CD14-positive monocyte (primary cell): ENCODE measurements around the gene MCFD2. TPM values are rescaled to one million over a fixed set of nuclear protein-coding genes. Genes with fewer than 3 reads are reported as not detected.

Source experiments
- DNase-seq, 3 donors: peaks; one replicate each; pipeline ENCODE4 v3.0.0-alpha.2; 2011 to 2022
- H2AFZ ChIP-seq: 2 replicates; pipeline ENCODE4 v1.6.0; 2012; ENCODE audit warnings: mild to moderate bottlenecking, low read depth, low read length, inconsistent platforms; ENCODE audit not compliant: insufficient read depth, poor library complexity, severe bottlenecking
- H3K27ac ChIP-seq, 2 donors: 1 replicate in 1 of 2; 2 replicates in 1 of 2; pipeline ENCODE4 v1.5.1; 2012 to 2013; ENCODE audit warnings: low read length in 2 of 2, control low read depth in 1 of 2, inconsistent platforms in 1 of 2, low read depth in 1 of 2, mild to moderate bottlenecking in 1 of 2
- H3K27me3 ChIP-seq, 2 donors: one replicate each; pipeline versions ENCODE4 v1.6.0 to v1.6.1; 2011 to 2013; ENCODE audit warnings: low read length in 2 of 2; ENCODE audit not compliant: control insufficient read depth in 2 of 2, insufficient read depth in 2 of 2
- H3K36me3 ChIP-seq, 2 donors: replicated peaks in 1 of 2; 1 replicate in 1 of 2; 2 replicates in 1 of 2; pipeline versions ENCODE4 v1.5.1 to v1.6.1; 2012 to 2013; ENCODE audit warnings: low read length in 2 of 2, control low read depth in 1 of 2, inconsistent platforms in 1 of 2, mild to moderate bottlenecking in 1 of 2; ENCODE audit not compliant: insufficient read depth in 2 of 2, control insufficient read depth in 1 of 2
- H3K4me1 ChIP-seq, 2 donors: 1 replicate in 1 of 2; 2 replicates in 1 of 2; pipeline versions ENCODE4 v1.5.1 to v1.6.1; 2012 to 2013; ENCODE audit warnings: low read length in 2 of 2, control low read depth in 1 of 2, inconsistent platforms in 1 of 2, mild to moderate bottlenecking in 1 of 2, moderate library complexity in 1 of 2; ENCODE audit not compliant: insufficient read depth in 2 of 2, control insufficient read depth in 1 of 2
- H3K4me2 ChIP-seq: replicated peaks from 2 replicates; pipeline ENCODE3; 2012; ENCODE audit warnings: low read length, moderate library complexity, mild to moderate bottlenecking; ENCODE audit not compliant: poor library complexity, severe bottlenecking; ENCODE audit errors: extremely low read depth
- H3K4me3 ChIP-seq, 3 experiments: fragments of 200-600 bp in 1 of 3; sonication (generic) in 1 of 3; replicated peaks in 1 of 3; 1 replicate in 2 of 3; 2 replicates in 1 of 3; pipeline ENCODE4 v1.5.1; 2011 to 2013; ENCODE audit warnings: low read length in 3 of 3, mild to moderate bottlenecking in 3 of 3, control low read depth in 2 of 3, low read depth in 2 of 3, inconsistent platforms in 1 of 3, moderate library complexity in 1 of 3
- H3K79me2 ChIP-seq: 2 replicates; pipeline ENCODE4 v1.6.0; 2012; ENCODE audit warnings: mild to moderate bottlenecking, control low read depth, inconsistent platforms, low read length, moderate library complexity; ENCODE audit not compliant: insufficient read depth
- H3K9ac ChIP-seq: 2 replicates; pipeline ENCODE4 v1.6.0; 2017; ENCODE audit warnings: low read length, mild to moderate bottlenecking; ENCODE audit not compliant: insufficient read depth, poor library complexity, severe bottlenecking
- H3K9me3 ChIP-seq, 2 donors: replicated peaks in 1 of 2; 1 replicate in 1 of 2; 2 replicates in 1 of 2; pipeline versions ENCODE4 v1.5.1 to v1.6.1; 2012 to 2013; ENCODE audit warnings: low read length in 2 of 2, control low read depth in 1 of 2; ENCODE audit not compliant: control insufficient read depth in 1 of 2, insufficient read depth in 1 of 2
- H4K20me1 ChIP-seq: 2 replicates; pipeline ENCODE4 v1.6.0; 2012; ENCODE audit warnings: mild to moderate bottlenecking, low read length, control low read depth, moderate library complexity; ENCODE audit not compliant: insufficient read depth
- H3K27ac Mint-ChIP-seq, 7 donors: one replicate each; pipeline ENCODE4 v1.8.0; 2020; ENCODE audit warnings: mild to moderate bottlenecking in 7 of 7, mixed read lengths in 7 of 7, moderate library complexity in 6 of 7, inconsistent platforms in 2 of 7
- H3K27me3 Mint-ChIP-seq, 3 donors: one replicate each; pipeline ENCODE4 v1.8.0; 2021 to 2022; ENCODE audit warnings: low read depth in 3 of 3, mild to moderate bottlenecking in 3 of 3, mixed read lengths in 3 of 3, moderate library complexity in 3 of 3, inconsistent platforms in 1 of 3
- H3K36me3 Mint-ChIP-seq, 2 donors: one replicate each; pipeline ENCODE4 v1.8.0; 2020; ENCODE audit warnings: mixed read lengths in 2 of 2, inconsistent platforms in 1 of 2, mild to moderate bottlenecking in 1 of 2
- H3K4me1 Mint-ChIP-seq: one replicate; pipeline ENCODE4 v1.8.0; 2020; ENCODE audit warnings: mild to moderate bottlenecking, mixed read lengths
- H3K4me3 Mint-ChIP-seq, 2 donors: one replicate each; pipeline ENCODE4 v1.8.0; 2020; ENCODE audit warnings: mild to moderate bottlenecking in 2 of 2, mixed read lengths in 2 of 2, moderate library complexity in 1 of 2
- H3K9me3 Mint-ChIP-seq, 7 donors: one replicate each; pipeline ENCODE4 v1.8.0; 2020 to 2022; ENCODE audit warnings: mixed read lengths in 7 of 7, mild to moderate bottlenecking in 6 of 7, moderate library complexity in 6 of 7, inconsistent platforms in 2 of 7
- WGBS: methylation state at CpG from one replicate; pipeline ENCODE4 v1.1.5; 2013; ENCODE audit warnings: missing lambda C conversion rate; ENCODE audit not compliant: insufficient coverage; 5-methylcytosine and 5-hydroxymethylcytosine counted together
- intact Hi-C, 2 donors: fragments of 100-400 bp; cut with micrococcal nuclease; formaldehyde crosslinking; loops; one replicate each; pipeline versions ENCODE4 v1.15.0 to v1.15.1; 2023
- polyA plus RNA-seq, 3 donors: library from polyadenylated mRNA; depleted of rRNA in 1 of 3; unstranded in 2 of 3; stranded (reverse) in 1 of 3; fragments of 300-500 nt in 2 of 3; fragments of >200 nt in 1 of 3; fragmentation: Illumina TruSeq in 2 of 3; gene quantifications; 1 replicate in 2 of 3; 2 replicates in 1 of 3; pipeline ENCODE4 v1.2.3, GENCODE V29; 2012 to 2021
- TF ChIP-seq, protein P1 (sequence below): fragments of 200-600 bp; IDR thresholded peaks from one replicate; pipeline ENCODE4 v1.8.0; 2022; ENCODE audit warnings: antibody characterized with exemption, mild to moderate bottlenecking

Gene MCFD2
- polyA plus RNA-seq, 3 donors: 23.8 to 38.5 (median 33.6) TPM

DNA sequence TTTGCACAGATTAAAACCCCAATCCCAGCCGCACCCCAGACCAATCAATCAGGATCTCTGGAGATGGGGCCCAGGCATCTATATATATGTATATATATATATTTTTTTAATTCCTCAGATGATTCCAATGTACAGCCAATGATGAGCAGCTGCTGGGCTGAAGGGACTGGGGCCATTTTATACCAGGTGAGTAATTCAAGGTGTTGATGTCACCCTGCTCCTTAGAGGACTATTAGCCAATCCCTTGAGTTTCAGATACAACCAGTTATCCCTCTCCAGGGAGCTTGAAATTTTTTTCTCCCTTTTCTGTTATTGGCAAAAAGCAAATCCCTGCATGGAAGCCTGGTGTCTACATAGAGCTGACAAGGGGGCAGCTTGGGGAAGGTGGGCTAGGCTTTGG is 59.8 kb downstream of the MCFD2 start:
- H3K36me3 Mint-ChIP-seq: no peaks in the 10 kb centered on the region
- H3K27ac Mint-ChIP-seq: no peak overlapping the region
- no peaks in the 10 kb centered on the region for H3K79me2 ChIP-seq
- H3K27me3 Mint-ChIP-seq: peaks cover 0 to 8% (median 5%) of the 10 kb centered on the region in 3 donors
- no CpG with 5 or more reads among the region's 1 CpG for WGBS
- H3K27ac ChIP-seq: no peak overlapping the region
- H3K9me3 Mint-ChIP-seq: peaks cover 0 to 5% (median 3%) of the 10 kb centered on the region in 7 donors
- no peaks in the 10 kb centered on the region for H3K27me3 ChIP-seq
- H3K9ac ChIP-seq: no peak overlapping the region
- intact Hi-C loops: no loop called here
- no peaks in the 10 kb centered on the region for H3K36me3 ChIP-seq
- no peaks in the 10 kb centered on the region for H4K20me1 ChIP-seq
- no peak overlapping the region for H3K4me2 ChIP-seq
- no peak overlapping the region for H3K4me3 ChIP-seq
- TF ChIP-seq, protein P1, sequence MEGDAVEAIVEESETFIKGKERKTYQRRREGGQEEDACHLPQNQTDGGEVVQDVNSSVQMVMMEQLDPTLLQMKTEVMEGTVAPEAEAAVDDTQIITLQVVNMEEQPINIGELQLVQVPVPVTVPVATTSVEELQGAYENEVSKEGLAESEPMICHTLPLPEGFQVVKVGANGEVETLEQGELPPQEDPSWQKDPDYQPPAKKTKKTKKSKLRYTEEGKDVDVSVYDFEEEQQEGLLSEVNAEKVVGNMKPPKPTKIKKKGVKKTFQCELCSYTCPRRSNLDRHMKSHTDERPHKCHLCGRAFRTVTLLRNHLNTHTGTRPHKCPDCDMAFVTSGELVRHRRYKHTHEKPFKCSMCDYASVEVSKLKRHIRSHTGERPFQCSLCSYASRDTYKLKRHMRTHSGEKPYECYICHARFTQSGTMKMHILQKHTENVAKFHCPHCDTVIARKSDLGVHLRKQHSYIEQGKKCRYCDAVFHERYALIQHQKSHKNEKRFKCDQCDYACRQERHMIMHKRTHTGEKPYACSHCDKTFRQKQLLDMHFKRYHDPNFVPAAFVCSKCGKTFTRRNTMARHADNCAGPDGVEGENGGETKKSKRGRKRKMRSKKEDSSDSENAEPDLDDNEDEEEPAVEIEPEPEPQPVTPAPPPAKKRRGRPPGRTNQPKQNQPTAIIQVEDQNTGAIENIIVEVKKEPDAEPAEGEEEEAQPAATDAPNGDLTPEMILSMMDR: no peak
- no peak for DNase-seq
- H3K4me3 Mint-ChIP-seq: no peak overlapping the region
- H3K9me3 ChIP-seq: no peaks in the 10 kb centered on the region
- no peaks in the 10 kb centered on the region for H3K4me1 ChIP-seq
- H2AFZ ChIP-seq: no peak overlapping the region
- no peaks in the 10 kb centered on the region for H3K4me1 Mint-ChIP-seq

DNA sequence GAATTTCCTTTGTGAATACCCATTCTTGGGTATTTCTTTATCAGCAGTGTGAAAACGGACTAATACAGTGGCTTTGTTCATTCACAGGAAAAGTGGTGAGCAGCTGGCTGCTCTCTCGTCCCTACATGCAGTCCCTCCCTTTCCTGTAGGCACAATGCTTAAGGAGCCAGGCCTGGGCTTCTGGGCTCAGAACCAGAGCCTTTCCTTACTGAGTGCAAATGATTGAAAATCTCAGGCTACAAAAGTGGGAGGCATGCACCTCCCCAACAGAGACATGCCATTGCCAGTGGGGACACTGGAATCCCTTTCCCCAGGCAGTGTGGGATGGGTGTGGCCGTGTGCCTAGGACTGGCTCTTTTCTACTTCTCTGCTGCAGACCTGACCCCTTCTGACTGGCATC is 61.3 kb downstream of the MCFD2 start:
- H3K27me3 Mint-ChIP-seq: peaks cover 1 to 11% (median 6%) of the 10 kb centered on the region in 3 donors
- no peak overlapping the region for H3K4me3 ChIP-seq
- H3K4me1 ChIP-seq: no peaks in the 10 kb centered on the region
- H3K27me3 ChIP-seq: no peaks in the 10 kb centered on the region
- H3K4me1 Mint-ChIP-seq: no peaks in the 10 kb centered on the region
- no peak overlapping the region for H3K9ac ChIP-seq
- WGBS: 88% methylated on average over 3 of the region's 3 CpGs
- H3K9me3 Mint-ChIP-seq: peaks cover 0 to 5% (median 3%) of the 10 kb centered on the region in 7 donors
- TF ChIP-seq, protein P1: no peak
- H3K36me3 Mint-ChIP-seq: no peaks in the 10 kb centered on the region
- no peaks in the 10 kb centered on the region for H3K79me2 ChIP-seq
- no peak overlapping the region for H3K4me3 Mint-ChIP-seq
- no peak overlapping the region for H2AFZ ChIP-seq
- H3K9me3 ChIP-seq: no peaks in the 10 kb centered on the region
- DNase-seq: no peak
- intact Hi-C loops: no loop called here
- H3K4me2 ChIP-seq: no peak overlapping the region
- H3K27ac ChIP-seq: no peak overlapping the region
- H3K27ac Mint-ChIP-seq: no peak overlapping the region
- H4K20me1 ChIP-seq: no peaks in the 10 kb centered on the region
- H3K36me3 ChIP-seq: no peaks in the 10 kb centered on the region
